ENCODE measurements around the gene ASCC3.

ASCC3 gene

DNA sequence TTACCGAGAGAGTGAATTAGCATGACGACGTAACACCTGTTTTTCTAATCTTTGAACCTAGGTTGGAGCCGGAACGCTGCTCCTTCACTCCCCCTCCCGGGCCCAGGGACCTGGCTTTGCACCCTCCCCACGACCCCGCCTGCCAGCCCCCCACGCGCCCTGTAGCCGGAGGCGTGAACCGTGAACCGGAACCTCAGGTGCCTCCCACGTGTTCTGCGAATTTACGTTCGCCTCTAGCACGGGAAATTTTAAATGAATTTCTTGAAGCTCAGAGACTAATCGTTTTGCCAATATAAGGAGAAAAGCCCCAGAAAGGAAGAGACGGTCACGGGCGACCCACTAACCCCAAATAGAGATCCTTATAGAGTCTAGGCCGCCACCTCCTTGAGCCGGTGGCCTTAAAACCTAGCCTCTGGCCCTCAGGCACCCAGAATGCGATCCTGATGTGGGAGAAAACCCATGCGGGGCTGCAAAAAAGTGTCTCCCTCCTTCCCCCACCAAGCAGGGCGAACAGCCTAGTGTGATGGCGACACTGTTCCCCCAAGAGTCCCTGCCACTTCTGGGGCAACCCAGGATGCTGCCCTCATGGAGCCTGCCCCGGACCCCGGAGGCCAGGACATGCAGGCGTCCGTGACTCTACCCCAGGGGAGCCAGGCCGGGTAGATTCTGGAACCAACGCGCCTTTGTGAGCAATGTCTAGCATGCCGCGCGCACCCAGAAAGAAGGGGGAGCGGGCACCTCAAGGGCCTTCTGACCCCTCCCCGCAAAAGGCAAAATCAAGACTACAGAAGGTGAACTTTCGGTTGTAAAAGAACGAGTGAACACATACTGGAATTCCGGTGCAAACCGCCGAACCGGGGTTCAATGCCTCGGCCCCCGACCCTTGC lies 413.8 kb downstream of the ASCC3 start:
- H3K4me3 ChIP-seq (ENCODE audit: low read depth, low read length): no peak overlapping the region

DNA sequence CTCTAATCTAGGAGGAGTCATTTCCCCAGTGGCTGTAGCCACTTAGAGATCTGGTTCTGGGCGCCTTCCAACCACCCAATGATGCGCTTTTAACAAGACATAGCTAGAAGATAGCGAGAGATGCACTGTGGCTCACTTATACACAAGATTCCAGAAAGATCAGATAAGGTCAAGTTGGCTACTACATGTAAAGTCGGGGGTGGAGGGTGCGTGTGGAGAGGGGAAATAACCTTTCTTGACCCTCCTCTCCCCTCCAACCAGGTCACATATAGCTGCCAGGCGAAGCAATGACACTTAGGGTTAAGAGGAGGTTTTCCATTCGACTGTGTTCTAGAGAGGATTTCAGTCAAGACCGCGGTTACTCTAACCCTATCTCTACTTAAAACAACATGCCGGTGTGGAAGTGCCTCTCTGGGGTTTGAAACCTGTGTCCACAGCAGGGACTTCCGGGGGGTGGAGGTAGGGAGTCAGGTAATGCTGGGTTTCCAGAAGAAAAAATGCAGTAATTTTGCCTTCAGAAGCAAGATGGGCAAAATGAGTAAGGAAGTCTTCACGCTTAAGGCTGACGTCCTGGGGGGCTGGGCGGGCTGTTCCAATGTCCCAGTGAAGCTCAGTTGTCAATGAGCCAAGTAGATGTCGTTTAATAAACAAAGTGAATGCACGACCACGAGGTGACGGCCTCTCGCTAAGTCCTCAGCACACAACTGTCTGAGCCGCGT lies 414.6 kb downstream of the ASCC3 start:
- TF ChIP-seq, protein P1, sequence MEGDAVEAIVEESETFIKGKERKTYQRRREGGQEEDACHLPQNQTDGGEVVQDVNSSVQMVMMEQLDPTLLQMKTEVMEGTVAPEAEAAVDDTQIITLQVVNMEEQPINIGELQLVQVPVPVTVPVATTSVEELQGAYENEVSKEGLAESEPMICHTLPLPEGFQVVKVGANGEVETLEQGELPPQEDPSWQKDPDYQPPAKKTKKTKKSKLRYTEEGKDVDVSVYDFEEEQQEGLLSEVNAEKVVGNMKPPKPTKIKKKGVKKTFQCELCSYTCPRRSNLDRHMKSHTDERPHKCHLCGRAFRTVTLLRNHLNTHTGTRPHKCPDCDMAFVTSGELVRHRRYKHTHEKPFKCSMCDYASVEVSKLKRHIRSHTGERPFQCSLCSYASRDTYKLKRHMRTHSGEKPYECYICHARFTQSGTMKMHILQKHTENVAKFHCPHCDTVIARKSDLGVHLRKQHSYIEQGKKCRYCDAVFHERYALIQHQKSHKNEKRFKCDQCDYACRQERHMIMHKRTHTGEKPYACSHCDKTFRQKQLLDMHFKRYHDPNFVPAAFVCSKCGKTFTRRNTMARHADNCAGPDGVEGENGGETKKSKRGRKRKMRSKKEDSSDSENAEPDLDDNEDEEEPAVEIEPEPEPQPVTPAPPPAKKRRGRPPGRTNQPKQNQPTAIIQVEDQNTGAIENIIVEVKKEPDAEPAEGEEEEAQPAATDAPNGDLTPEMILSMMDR (IDR thresholded peaks at IDR 0.05; ENCODE audit: borderline replicate concordance, insufficient read depth, low read depth, low read length): no peak
- H3K4me3 ChIP-seq (ENCODE audit: low read depth, low read length): no peak overlapping the region

More for the DNA sequence above, 413.8 kb downstream of the ASCC3 start:
- TF ChIP-seq, protein P1 (IDR thresholded peaks at IDR 0.05; ENCODE audit: borderline replicate concordance, insufficient read depth, low read depth, low read length): no peak

DNA sequence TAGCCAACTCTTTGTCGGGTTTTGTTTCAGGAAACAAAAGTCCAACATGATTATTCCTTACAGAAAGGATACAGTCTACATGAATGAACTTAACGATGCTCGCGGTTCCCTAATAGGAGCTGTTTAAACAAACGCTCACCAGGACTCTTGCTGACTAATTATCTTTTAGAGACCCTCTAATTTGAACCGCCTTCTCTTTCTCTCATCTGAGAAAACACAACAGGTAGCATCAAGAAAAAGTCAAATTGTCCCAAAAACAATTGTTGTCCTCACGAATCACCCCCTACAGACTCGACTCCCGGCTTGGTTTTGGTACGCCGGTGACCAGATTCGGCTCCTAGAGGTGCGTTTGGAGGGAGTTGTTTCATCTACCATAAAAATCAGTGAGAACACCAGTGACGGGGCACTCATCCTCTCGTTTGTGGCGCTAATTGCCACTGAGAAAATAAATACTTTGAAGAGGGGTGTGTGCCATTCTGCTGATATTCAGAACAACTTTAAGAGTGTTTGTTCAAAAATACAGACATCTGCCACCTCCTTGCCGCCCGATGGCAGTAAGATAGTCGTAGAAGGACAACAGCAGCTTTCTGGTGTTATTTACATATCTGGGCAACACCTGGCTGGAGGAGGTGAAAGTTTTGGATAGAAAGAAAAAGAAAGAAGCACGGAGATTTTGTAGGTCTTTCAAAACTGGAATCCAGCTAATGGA lies 415.3 kb downstream of the ASCC3 start:
- H3K4me3 ChIP-seq (ENCODE audit: low read depth, low read length): no peak overlapping the region
- TF ChIP-seq, protein P1 (IDR thresholded peaks at IDR 0.05; ENCODE audit: borderline replicate concordance, insufficient read depth, low read depth, low read length): no peak

DNA sequence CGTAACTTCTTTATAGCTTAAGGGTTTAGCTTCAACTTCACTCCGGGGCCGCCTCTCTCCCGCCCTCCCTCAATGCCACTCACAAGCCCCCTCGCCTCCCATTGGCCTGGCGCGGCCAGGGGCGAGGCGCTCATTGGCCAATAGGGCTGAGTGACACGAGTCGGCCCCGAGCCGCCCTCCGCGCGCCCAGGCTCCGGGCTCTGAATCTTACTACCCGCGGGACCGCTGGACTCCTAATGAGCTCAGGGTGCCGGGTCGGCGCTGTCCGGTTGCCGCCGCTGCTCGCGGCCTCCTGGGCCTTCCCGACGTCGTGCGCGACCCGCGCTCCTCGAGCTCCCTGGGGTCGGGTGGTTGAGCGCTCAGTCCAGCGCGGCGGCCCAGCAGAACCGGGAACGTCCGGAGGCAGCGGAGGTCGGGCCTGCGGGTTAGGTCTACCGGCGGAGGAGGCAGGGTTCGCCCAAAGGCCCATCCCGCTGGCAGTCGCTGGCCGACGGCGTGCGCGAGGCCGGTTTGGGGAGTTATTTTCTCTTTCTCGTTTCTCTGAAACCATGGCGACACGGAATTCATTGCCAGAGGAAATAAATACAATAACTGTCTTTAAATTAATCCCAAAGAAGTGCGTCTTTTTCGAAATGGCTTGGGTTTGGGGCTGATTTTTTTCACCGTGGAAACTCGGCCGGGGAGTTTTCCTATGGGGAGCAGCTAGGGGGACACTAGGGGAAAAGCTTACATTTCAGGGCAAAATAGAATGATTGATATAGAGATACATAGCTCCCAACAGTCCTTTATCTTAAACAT lies 416.0 kb downstream of the ASCC3 start, which contains the start of gene SIM1:
SIM1 (minus strand) TSS at position 19 of the 798 bp plus-strand sequence. CDS start 1,453 bp downstream, outside the sequence.
- TF ChIP-seq, protein P1 (IDR thresholded peaks at IDR 0.05; ENCODE audit: borderline replicate concordance, insufficient read depth, low read depth, low read length): no peak
- H3K4me3 ChIP-seq (ENCODE audit: low read depth, low read length): no peak within 1 kb of the TSS

DNA sequence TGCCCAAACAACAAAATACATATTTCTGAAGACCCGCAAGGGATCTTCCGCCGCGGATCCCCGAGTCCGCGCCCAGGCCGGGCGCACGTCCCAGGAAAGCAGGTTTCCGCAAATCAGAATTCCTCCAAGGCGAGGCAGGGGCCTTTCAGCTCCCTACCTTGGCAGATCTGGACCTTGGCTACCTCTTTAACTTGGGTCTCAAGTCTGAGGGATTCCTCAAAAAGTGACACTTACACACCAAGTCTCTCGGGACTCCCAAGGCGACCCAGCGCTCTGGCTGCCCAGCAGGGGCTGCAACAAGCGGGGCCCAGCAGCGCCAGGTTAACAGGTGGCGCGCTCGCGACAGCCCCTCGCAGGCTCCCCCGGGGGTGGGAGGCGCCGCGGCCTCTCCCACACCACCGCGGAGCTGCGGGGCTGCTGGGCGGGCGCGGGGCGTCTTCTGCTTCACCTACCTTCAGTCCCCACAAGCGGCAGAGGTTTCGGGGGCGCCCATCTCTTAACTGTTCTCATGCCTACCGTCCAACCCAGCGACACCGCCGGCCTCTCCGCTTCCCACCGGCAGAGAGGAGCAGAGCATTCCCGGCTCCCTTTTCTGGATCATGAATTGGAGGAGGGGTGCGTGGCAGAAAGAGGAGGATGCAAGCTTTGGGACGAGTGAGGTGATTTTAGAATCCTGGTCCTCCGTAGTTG lies 416.8 kb downstream of the ASCC3 start:
- H3K4me3 ChIP-seq (ENCODE audit: low read depth, low read length): no peak overlapping the region
- TF ChIP-seq, protein P1 (IDR thresholded peaks at IDR 0.05; ENCODE audit: borderline replicate concordance, insufficient read depth, low read depth, low read length): no peak

Measured in GM12875 (cell line).